ENCODE data around the gene VSTM1.

GRCh38 chr19:54002495-54003315 lies 61.0 kb downstream of the VSTM1 start:
- TF ChIP-seq POLR2A (IDR thresholded peaks at IDR 0.05): no peak
- TF ChIP-seq CTCF (IDR thresholded peaks at IDR 0.05): no peak
- no peak for TF ChIP-seq EP300 (IDR thresholded peaks at IDR 0.05)
